ENCODE results near the gene MSLN.

Gene MSLN

GRCh38 chr16:718389-718788 is 42.1 kb upstream of the MSLN start:
- POLR2A ChIA-PET (ENCODE audit: low non-redundant PET): no interaction called here
- CTCF ChIA-PET: no interaction called here
- H3K27ac ChIP-seq: peak overlapping the region; percentile 95
- no peak for TF ChIP-seq CTCF (conservative IDR thresholded peaks at IDR 0.05; ENCODE audit: low read depth)
- no peak for DNase-seq (ENCODE audit: low spot score)

GRCh38 chr16:718922-719321 is 41.6 kb upstream of the MSLN start:
- no peak for DNase-seq (ENCODE audit: low spot score)
- ChIA-PET CTCF (interaction anchor here (0.7 to 0.8 kb wide), 2 partner anchors 137 to 149 kb away, joined by 4 to 5 read pairs; no protein-coding TSS in a partner anchor), POLR2A (ENCODE audit: low non-redundant PET) (interaction anchor here (0.6 to 0.7 kb wide), 2 partner anchors 53 to 248 kb away, joined by 3 to 8 read pairs; no protein-coding TSS in a partner anchor)
- no peak for TF ChIP-seq CTCF (conservative IDR thresholded peaks at IDR 0.05; ENCODE audit: low read depth)
- H3K27ac ChIP-seq: peak overlapping the region; percentile 95

- POLR2A ChIA-PET (ENCODE audit: low non-redundant PET): interaction anchor here (0.6 to 0.7 kb wide), 3 partner anchors 52 to 644 kb away, joined by 3 to 8 read pairs (median 3); no protein-coding TSS in a partner anchor
- no peak for DNase-seq (ENCODE audit: low spot score)
- CTCF ChIA-PET: interaction anchor here (0.6 to 1.3 kb wide), 5 partner anchors 21 to 138 kb away, joined by 3 to 4 read pairs (median 3); partner anchors contain the start of gene CIAO3
- TF ChIP-seq CTCF (conservative IDR thresholded peaks at IDR 0.05; ENCODE audit: low read depth): peak; percentile 45
- H3K27ac ChIP-seq: peak overlapping the region; percentile 95
Observed at GRCh38 chr16:719815-720446, 40.6 kb upstream of the MSLN start.

GRCh38 chr16:720447-720989 is 40.0 kb upstream of the MSLN start:
- CTCF ChIA-PET: interaction anchor here (0.5 to 1.3 kb wide), 5 partner anchors 8 to 27 kb away, joined by 3 read pairs; partner anchors contain the start of gene CIAO3
- peak overlapping the region; percentile 95 for H3K27ac ChIP-seq
- no peak for DNase-seq (ENCODE audit: low spot score)
- POLR2A ChIA-PET (ENCODE audit: low non-redundant PET): interaction anchor here (1.3 kb wide), 1 partner anchor 8 kb away, joined by 3 read pairs; no protein-coding TSS in a partner anchor
- peak; percentile 14; the same call in 1 of the 2 replicates for TF ChIP-seq CTCF (conservative IDR thresholded peaks at IDR 0.05; ENCODE audit: low read depth)

- CTCF ChIA-PET: interaction anchor here (0.5 to 1.3 kb wide), 7 partner anchors 9 to 63 kb away, joined by 3 to 4 read pairs (median 3); partner anchors contain the start of genes CIAO3 and WDR24
- POLR2A ChIA-PET (ENCODE audit: low non-redundant PET): interaction anchor here (1.3 to 2.3 kb wide), 2 partner anchors 8 to 26 kb away, joined by 3 to 8 read pairs; no protein-coding TSS in a partner anchor
- H3K27ac ChIP-seq: peak within 1 kb of the TSS; percentile 95
- DNase-seq (ENCODE audit: low spot score): peak; percentile 77
- TF ChIP-seq CTCF (conservative IDR thresholded peaks at IDR 0.05; ENCODE audit: low read depth): 0 out of 2 replicates have a peak, but pooled peaks have one; percentile 1
Observed at GRCh38 chr16:720990-721764, 39.4 kb upstream of the MSLN start, which contains the start of gene ANTKMT. Gene ANTKMT, plus strand, starts transcription at chr16:721146. Its CDS starts 129 bp downstream, at chr16:721275.
